ENCODE measurements around the gene PAM16. TPM values are rescaled to one million over a fixed set of nuclear protein-coding genes. Genes with fewer than 3 reads are reported as not detected.

PAM16 gene
- total RNA-seq, 1 donor from 2014 or later, result 41.2 TPM

DNA sequence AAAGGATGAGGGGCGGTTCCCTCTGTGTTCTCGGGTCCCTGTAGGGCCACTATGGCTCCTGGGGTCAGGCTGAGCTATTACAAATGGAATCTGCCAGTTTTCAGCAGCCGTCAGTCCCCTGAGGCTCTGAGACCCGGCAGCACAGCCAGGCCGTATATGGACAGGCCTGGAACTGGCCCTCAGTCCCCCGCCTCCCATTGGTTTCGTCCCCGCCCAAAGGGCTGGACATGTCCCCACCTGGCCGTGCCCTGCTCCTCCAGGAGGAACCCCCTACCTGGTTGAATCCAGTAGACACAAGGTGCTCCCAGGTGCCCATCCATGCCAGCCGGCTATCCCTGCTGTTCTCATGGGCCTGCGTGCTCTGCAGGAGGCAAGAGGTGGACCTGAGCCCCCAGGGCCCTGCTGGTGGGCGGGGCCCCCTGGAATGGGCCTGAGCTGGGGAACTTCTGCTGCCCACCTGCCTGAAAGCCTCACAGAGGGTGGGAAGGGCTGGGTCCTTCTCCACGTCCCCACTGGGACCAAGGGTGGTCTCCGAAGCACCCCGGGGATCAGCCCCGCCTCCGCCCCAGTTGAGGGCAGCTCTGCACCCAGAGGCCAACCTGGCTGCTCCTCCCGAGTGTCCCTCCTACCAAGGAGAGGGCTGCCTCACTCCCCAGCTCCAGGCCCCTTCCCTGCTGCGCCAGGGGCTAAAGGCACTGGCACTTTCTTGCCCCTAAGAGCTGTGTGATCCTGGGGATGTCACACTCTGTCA lies 37.3 kb upstream of the PAM16 start:
- H3K36me3 ChIP-seq, result peaks cover 26% of the 10 kb centered on the region
- H3K9me3 ChIP-seq, result no peaks in the 10 kb centered on the region
- no peak overlapping the region for H3K4me3 ChIP-seq
- intact Hi-C loops (cut with DNase I), result no loop called here
- no peaks in the 10 kb centered on the region for H3K27me3 ChIP-seq
- no peak for ATAC-seq
- peak overlapping the region; percentile 60 for H3K27ac ChIP-seq
- peaks cover 15% of the 10 kb centered on the region for H3K4me1 ChIP-seq
- DNase-seq, result no peak
- TF ChIP-seq, protein P1, sequence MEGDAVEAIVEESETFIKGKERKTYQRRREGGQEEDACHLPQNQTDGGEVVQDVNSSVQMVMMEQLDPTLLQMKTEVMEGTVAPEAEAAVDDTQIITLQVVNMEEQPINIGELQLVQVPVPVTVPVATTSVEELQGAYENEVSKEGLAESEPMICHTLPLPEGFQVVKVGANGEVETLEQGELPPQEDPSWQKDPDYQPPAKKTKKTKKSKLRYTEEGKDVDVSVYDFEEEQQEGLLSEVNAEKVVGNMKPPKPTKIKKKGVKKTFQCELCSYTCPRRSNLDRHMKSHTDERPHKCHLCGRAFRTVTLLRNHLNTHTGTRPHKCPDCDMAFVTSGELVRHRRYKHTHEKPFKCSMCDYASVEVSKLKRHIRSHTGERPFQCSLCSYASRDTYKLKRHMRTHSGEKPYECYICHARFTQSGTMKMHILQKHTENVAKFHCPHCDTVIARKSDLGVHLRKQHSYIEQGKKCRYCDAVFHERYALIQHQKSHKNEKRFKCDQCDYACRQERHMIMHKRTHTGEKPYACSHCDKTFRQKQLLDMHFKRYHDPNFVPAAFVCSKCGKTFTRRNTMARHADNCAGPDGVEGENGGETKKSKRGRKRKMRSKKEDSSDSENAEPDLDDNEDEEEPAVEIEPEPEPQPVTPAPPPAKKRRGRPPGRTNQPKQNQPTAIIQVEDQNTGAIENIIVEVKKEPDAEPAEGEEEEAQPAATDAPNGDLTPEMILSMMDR (IDR thresholded peaks at IDR 0.05), result no peak

DNA sequence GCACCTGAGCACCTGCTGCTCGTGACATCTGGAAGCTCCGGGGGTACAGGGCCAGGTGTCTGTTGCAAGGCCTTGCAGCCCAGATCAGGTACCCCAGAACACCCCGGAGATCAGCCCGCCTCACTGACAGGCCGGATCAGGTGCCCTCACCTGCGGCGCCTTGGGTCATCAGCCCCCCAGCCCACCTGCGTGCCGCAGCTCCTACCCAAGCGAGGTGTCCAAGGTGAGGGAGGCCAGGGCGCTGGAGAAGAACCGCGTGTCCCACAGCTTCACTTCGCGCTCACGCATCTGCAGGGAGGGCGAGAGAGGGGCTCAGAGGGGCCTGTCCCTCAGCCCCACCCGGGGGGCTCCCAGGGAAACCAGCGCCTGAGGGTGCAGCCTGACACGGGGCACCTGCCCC lies 36.7 kb upstream of the PAM16 start:
- H3K4me3 ChIP-seq, result no peak overlapping the region
- H3K27ac ChIP-seq, result peak overlapping the region; percentile 55
- H3K27me3 ChIP-seq, result no peaks in the 10 kb centered on the region
- ATAC-seq, result no peak
- intact Hi-C loops (cut with DNase I), result no loop called here
- peaks cover 33% of the 10 kb centered on the region for H3K36me3 ChIP-seq
- TF ChIP-seq, protein P1 (IDR thresholded peaks at IDR 0.05), result no peak
- no peaks in the 10 kb centered on the region for H3K9me3 ChIP-seq
- no peak for DNase-seq
- peaks cover 13% of the 10 kb centered on the region for H3K4me1 ChIP-seq

DNA sequence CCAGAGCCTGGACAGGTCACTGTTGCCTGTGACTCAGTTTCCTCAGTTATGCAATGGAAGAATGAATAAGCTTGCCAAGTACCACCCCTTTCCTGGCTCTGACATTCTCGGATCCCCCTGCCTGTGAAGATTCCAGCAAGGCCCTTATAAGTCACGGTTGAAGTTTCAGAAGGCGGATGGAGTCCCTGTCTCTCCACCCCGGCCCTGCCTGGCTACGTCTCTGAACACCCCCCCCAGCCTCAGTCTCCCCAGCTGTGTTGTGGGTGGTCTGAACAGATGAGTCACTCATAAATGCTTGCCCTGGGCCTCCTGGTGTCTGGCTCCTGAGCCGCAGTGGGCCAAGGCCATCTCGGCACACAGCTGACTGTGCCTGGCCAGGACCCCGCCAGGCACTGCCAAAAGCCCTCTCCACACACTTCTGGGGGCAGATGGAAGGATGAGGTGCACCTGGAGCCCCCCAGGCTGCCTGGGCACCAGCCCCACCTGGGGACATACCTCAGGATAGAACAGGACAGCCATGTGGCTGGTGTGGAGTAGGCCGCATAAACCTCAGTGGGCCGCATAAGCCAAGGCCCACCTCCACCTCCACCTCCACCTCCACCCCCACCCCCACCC lies 35.9 kb upstream of the PAM16 start:
- peaks cover 8% of the 10 kb centered on the region for H3K4me1 ChIP-seq
- intact Hi-C loops (cut with DNase I), result no loop called here
- no peaks in the 10 kb centered on the region for H3K9me3 ChIP-seq
- H3K27ac ChIP-seq, result peak overlapping the region; percentile 55
- H3K4me3 ChIP-seq, result no peak overlapping the region
- TF ChIP-seq, protein P1 (IDR thresholded peaks at IDR 0.05), result no peak
- no peaks in the 10 kb centered on the region for H3K27me3 ChIP-seq
- H3K36me3 ChIP-seq, result peaks cover 40% of the 10 kb centered on the region
- DNase-seq, result no peak
- ATAC-seq, result no peak

DNA sequence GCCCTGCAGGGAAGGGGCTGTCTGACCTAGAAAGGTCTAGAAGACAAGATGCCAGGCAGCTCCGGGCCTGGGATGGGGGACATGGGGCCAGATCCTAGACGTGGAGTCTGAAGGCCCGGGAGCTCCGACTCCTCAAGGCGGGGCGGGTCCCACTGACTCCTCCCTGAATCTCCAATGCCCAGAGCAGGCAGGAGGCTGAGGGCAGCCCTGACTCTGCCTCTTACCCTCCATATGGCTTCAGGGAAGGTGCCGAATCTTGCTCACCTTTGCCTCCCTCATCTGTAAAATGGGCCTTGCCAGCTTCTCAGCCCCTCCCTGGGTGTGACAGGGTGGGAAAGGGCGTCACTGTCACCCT lies 35.3 kb upstream of the PAM16 start:
- peaks cover 8% of the 10 kb centered on the region for H3K4me1 ChIP-seq
- H3K27me3 ChIP-seq, result no peaks in the 10 kb centered on the region
- TF ChIP-seq, protein P1 (IDR thresholded peaks at IDR 0.05), result no peak
- H3K9me3 ChIP-seq, result no peaks in the 10 kb centered on the region
- intact Hi-C loops (cut with DNase I), result no loop called here
- H3K27ac ChIP-seq, result peak overlapping the region; percentile 26
- H3K36me3 ChIP-seq, result peaks cover 45% of the 10 kb centered on the region
- no peak overlapping the region for H3K4me3 ChIP-seq
- no peak for DNase-seq
- ATAC-seq, result no peak

DNA sequence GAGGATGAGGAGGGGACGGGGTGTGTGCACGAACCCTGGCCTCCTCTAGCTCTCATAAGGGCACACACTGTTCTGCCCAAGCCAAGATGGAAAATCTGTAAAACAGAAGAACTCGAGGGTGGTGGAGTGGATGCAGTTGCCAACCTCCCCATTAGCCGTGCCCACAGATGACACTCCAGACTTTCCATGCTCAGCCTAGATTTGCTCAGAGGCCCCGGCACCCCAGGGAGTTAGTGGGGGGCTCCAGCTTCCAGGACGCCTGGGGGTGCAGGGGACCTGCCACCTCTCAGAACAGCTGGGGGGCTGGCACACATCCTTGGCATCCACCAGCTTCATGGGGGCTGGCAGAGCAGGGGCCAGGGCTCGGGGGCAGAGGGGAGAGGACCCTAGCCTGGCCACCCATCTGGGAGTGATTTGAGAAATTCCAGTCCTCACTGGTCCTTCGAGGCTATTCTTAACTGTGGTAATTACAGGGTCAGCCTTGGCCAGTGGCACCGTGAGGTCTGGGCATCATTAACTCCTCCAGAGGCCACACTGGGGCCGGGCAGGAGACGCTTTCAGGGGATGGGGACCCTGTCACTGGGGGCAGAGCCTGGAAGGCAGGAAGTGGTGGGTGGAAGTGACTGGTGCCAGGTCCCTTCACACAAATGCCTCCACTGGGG lies 34.8 kb upstream of the PAM16 start:
- Histone ChIP-seq H3K4me1 (peaks cover 8% of the 10 kb centered on the region), H3K27ac (peak overlapping the region; percentile 26), H3K27me3 (no peaks in the 10 kb centered on the region), H3K9me3 (no peaks in the 10 kb centered on the region), H3K4me3 (no peak overlapping the region), H3K36me3 (peaks cover 50% of the 10 kb centered on the region)
- intact Hi-C loops (cut with DNase I), result no loop called here
- TF ChIP-seq, protein P1 (IDR thresholded peaks at IDR 0.05), result no peak
- ATAC-seq (no peak), DNase-seq (no peak)
